ENCODE data around the gene ZNF496. TPM values are rescaled to one million over a fixed set of nuclear protein-coding genes. Genes with fewer than 3 reads are reported as not detected.

ZNF496 gene
- total and polyA plus RNA-seq, 2 of the 13 experiments (the other 11 are each of a cell fraction or from before 2014, with no cell fraction given): 14.8 to 18.6 TPM

GRCh38 chr1:247296599-247297180, 35.0 kb downstream of the ZNF496 start:
- no peaks in the 10 kb centered on the region for H3K27me3 ChIP-seq (ENCODE audit: control insufficient read depth in 1 of 2, insufficient read depth in 2 of 2, low read length in 2 of 2)
- H3K4me3 ChIP-seq (replicated peaks in 1 of 3; ENCODE audit: insufficient read depth in 1 of 3, low read depth in 2 of 3, low read length in 3 of 3): no peak overlapping the region
- ATAC-seq (no peak), DNase-seq (ENCODE audit: low spot score) (no peak), FAIRE-seq (no peak)
- H3K36me3 ChIP-seq (replicated peaks in 1 of 2; ENCODE audit: control insufficient read depth in 1 of 2, insufficient read depth in 2 of 2, low read length in 2 of 2): peaks cover 7 to 9% of the 10 kb centered on the region in 2 experiments; a peak in 4 of 5 replicates
- H4K20me1 ChIP-seq (ENCODE audit: insufficient read depth, low read length): no peaks in the 10 kb centered on the region
- no peak overlapping the region for H3K4me2 ChIP-seq (ENCODE audit: low read depth, low read length)
- no TSS peak for BruUV-seq (replicated peaks)
- no peaks in the 10 kb centered on the region for H3K4me1 ChIP-seq (ENCODE audit: insufficient read depth, low read length)
- no peaks in the 10 kb centered on the region for H3K9me3 ChIP-seq (ENCODE audit: low read length)
- no peak overlapping the region for H3K27ac ChIP-seq (ENCODE audit: extremely low read length, insufficient read depth, low read length)
- in situ Hi-C loops (cut with HindIII; ENCODE audit: extremely low pct_ligation_motif_present, low pct_unique_long_range_greater_than_20kb) (no loop called here), intact Hi-C loops (cut with micrococcal nuclease; ENCODE audit: unreplicated experiment) (no loop called here)
- ChIA-PET CTCF (ENCODE audit: low intra/inter-chr PET ratio, low total read pairs) (no interaction called here), POLR2A (no interaction called here)
- no peak overlapping the region for H3K9ac ChIP-seq (ENCODE audit: insufficient read depth, low read depth, low read length)
- no peak overlapping the region for H2AFZ ChIP-seq (ENCODE audit: low read length)
- no peaks in the 10 kb centered on the region for H3K79me2 ChIP-seq (ENCODE audit: insufficient read depth, low read length)
- WGBS (ENCODE audit: low lambda C conversion rate): 86% methylated on average over 8 of the region's 8 CpGs
- TF ChIP-seq GMEB1 (CRISPR knock-in tag; IDR thresholded peaks at IDR 0.05; ENCODE audit: borderline replicate concordance): no peak
- no peak for TF ChIP-seq SMAD1 (CRISPR knock-in tag; IDR thresholded peaks at IDR 0.05; ENCODE audit: borderline replicate concordance, low read depth)
- no peak for TF ChIP-seq ZMYM3 (CRISPR knock-in tag; IDR thresholded peaks at IDR 0.05)
- no peak for TF ChIP-seq SMARCC2 (IDR thresholded peaks at IDR 0.05)
- no peak for TF ChIP-seq BATF2 (CRISPR knock-in tag; IDR thresholded peaks at IDR 0.05)
- TF ChIP-seq MED8 (CRISPR knock-in tag; IDR thresholded peaks at IDR 0.05; ENCODE audit: insufficient replicate concordance): no peak
- TF ChIP-seq PHF20 (CRISPR knock-in tag; IDR thresholded peaks at IDR 0.05): no peak
- no peak for TF ChIP-seq RBFOX2 (IDR thresholded peaks at IDR 0.05; ENCODE audit: low read depth, low read length)
- no peak for TF ChIP-seq ZNF709 (CRISPR knock-in tag; IDR thresholded peaks at IDR 0.05)
- no peak for TF ChIP-seq ZIK1 (CRISPR knock-in tag; IDR thresholded peaks at IDR 0.05; ENCODE audit: borderline replicate concordance, low read depth)
- no peak for TF ChIP-seq RCOR2 (CRISPR knock-in tag; IDR thresholded peaks at IDR 0.05)
- TF ChIP-seq ZNF7 (CRISPR knock-in tag; IDR thresholded peaks at IDR 0.05): no peak
- TF ChIP-seq IRF2 (CRISPR knock-in tag; IDR thresholded peaks at IDR 0.05): no peak
- TF ChIP-seq NAIF1 (CRISPR knock-in tag; IDR thresholded peaks at IDR 0.05; ENCODE audit: borderline replicate concordance): no peak
- no peak for TF ChIP-seq ONECUT2 (CRISPR knock-in tag; IDR thresholded peaks at IDR 0.05)
- no peak for TF ChIP-seq ZFX (CRISPR knock-in tag; IDR thresholded peaks at IDR 0.05; ENCODE audit: low read depth)
